ENCODE data around the gene SLC31A1.

SLC31A1 gene

DNA sequence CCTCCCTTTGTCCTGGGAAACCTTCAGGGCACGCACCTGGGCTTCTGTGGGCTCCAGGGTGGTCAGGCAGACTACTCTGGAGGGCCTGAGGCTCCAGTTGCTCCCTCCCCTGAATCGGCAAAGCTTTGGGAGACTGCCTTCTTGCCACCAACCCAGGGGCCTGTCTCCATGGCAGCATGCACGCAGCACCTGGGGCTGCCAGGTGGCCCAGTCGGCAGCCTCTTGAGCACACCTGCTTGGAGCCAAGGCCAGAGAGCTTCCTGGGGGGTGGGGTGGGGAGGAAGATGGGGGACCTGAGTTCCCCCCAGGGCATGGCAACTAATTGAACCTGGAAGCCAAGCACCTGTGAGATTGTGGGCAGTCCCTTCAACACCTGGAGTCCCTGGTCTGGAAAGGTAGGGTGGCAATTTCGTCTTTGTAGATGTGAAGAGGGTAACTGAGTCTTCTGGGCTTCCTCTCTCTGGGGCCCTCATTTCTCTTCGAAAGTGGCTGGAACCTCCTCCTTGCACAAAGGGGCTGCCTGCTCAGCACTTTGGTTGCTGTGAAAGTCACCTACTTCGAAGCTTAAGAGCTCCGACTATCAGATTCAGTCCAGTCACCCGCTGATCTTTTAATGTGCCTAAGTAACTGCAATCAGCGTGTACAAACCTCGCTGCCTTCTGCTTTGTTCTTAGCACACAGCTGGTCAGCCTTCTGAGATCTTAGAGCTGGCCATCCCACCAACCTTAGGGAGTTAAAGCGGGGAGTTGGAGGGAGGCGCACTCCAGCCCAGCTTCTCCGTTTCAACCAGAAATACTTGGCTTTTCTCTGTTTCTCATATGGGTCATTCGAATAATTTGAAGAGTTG is 77.8 kb downstream of the SLC31A1 start:
- no peaks in the 10 kb centered on the region for H3K9me3 ChIP-seq (ENCODE audit: insufficient read depth, low read length)
- H3K79me2 ChIP-seq (ENCODE audit: low read length), result no peaks in the 10 kb centered on the region
- H4K20me1 ChIP-seq (ENCODE audit: insufficient read depth, low read length), result no peaks in the 10 kb centered on the region
- H3K9ac ChIP-seq (ENCODE audit: low read length), result no peak overlapping the region
- peaks cover 3% of the 10 kb centered on the region for H3K36me3 ChIP-seq (replicated peaks; ENCODE audit: low read depth, low read length)
- no peak overlapping the region for H2AFZ ChIP-seq (ENCODE audit: low read depth, low read length)
- H3K27ac ChIP-seq (ENCODE audit: low read length), result no peak overlapping the region
- TF ChIP-seq EZH2phosphoT487 (IDR thresholded peaks at IDR 0.05; ENCODE audit: low read depth), result no peak
- TF ChIP-seq, protein P1, sequence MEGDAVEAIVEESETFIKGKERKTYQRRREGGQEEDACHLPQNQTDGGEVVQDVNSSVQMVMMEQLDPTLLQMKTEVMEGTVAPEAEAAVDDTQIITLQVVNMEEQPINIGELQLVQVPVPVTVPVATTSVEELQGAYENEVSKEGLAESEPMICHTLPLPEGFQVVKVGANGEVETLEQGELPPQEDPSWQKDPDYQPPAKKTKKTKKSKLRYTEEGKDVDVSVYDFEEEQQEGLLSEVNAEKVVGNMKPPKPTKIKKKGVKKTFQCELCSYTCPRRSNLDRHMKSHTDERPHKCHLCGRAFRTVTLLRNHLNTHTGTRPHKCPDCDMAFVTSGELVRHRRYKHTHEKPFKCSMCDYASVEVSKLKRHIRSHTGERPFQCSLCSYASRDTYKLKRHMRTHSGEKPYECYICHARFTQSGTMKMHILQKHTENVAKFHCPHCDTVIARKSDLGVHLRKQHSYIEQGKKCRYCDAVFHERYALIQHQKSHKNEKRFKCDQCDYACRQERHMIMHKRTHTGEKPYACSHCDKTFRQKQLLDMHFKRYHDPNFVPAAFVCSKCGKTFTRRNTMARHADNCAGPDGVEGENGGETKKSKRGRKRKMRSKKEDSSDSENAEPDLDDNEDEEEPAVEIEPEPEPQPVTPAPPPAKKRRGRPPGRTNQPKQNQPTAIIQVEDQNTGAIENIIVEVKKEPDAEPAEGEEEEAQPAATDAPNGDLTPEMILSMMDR (IDR thresholded peaks at IDR 0.05; ENCODE audit: low read depth, low read length), result no peak
- H3K27me3 ChIP-seq (ENCODE audit: low read depth, low read length), result no peaks in the 10 kb centered on the region
- no peak overlapping the region for H3K4me2 ChIP-seq (ENCODE audit: low read length)
- H3K4me3 ChIP-seq (ENCODE audit: low read length), result no peak overlapping the region
- 0 out of 2 replicates have a peak, but pooled peaks cover 2% of the 10 kb centered on the region for H3K4me1 ChIP-seq (ENCODE audit: low read length)

DNA sequence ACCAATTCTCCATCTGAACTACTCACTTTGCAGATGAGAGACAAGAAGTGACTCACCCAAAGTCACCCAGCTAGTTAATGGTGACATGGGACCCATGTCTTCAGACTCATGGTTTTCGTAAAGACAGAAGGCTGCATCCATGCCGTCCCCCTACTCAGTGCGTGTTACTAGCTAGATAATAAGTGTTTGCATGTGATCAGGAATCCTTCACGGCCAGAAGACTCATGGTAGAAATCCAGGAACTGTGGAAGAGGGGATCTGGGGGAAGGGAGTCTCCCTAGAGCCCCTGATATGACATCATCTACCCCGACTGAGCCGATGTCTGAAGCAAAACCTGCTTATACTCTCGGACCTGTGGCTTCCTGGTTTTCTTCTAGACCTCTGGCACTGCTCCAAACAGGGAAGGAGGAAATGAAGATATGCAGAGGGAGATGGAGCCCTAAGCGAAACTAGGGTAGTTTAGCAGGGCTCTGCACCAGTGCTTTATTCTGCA is 78.5 kb downstream of the SLC31A1 start:
- Histone ChIP-seq H3K4me2 (ENCODE audit: low read length) (no peak overlapping the region), H3K9me3 (ENCODE audit: insufficient read depth, low read length) (no peaks in the 10 kb centered on the region), H2AFZ (ENCODE audit: low read depth, low read length) (no peak overlapping the region), H3K9ac (ENCODE audit: low read length) (no peak overlapping the region), H3K36me3 (replicated peaks; ENCODE audit: low read depth, low read length) (peaks cover 3% of the 10 kb centered on the region), H4K20me1 (ENCODE audit: insufficient read depth, low read length) (no peaks in the 10 kb centered on the region), H3K27ac (ENCODE audit: low read length) (no peak overlapping the region), H3K4me1 (ENCODE audit: low read length) (0 out of 2 replicates have a peak, but pooled peaks cover 2% of the 10 kb centered on the region), H3K79me2 (ENCODE audit: low read length) (no peaks in the 10 kb centered on the region), H3K27me3 (ENCODE audit: low read depth, low read length) (no peaks in the 10 kb centered on the region), H3K4me3 (ENCODE audit: low read length) (no peak overlapping the region)
- no peak for TF ChIP-seq EZH2phosphoT487 (IDR thresholded peaks at IDR 0.05; ENCODE audit: low read depth)
- TF ChIP-seq, protein P1 (IDR thresholded peaks at IDR 0.05; ENCODE audit: low read depth, low read length), result no peak

DNA sequence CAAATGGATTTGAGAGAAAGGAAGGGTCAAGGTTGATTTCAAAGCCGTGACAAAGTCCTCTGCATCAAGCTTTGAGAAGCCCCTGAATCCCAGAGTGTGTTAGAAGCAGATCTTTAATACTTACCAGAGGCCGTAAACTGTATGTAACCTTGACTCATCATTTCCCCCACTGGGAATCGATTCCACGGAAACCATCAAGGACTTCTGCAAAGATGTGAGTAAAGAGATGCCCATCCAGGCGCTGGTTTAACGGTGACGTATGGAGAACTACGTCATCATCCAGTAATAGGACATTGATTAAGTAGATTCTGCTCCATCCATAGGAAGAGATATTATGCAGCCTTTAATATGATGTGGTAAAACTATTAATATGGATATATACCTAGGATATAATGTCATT is 80.2 kb downstream of the SLC31A1 start:
- H3K27me3 ChIP-seq (ENCODE audit: low read depth, low read length), result no peaks in the 10 kb centered on the region; the same call in 1 of the 2 replicates
- H3K4me2 ChIP-seq (ENCODE audit: low read length), result no peak overlapping the region
- no peak overlapping the region for H3K9ac ChIP-seq (ENCODE audit: low read length)
- no peaks in the 10 kb centered on the region for H3K9me3 ChIP-seq (ENCODE audit: insufficient read depth, low read length)
- TF ChIP-seq EZH2phosphoT487 (IDR thresholded peaks at IDR 0.05; ENCODE audit: low read depth), result no peak
- TF ChIP-seq, protein P1 (IDR thresholded peaks at IDR 0.05; ENCODE audit: low read depth, low read length), result no peak
- H2AFZ ChIP-seq (ENCODE audit: low read depth, low read length), result no peak overlapping the region
- no peaks in the 10 kb centered on the region for H3K36me3 ChIP-seq (replicated peaks; ENCODE audit: low read depth, low read length)
- no peaks in the 10 kb centered on the region for H4K20me1 ChIP-seq (ENCODE audit: insufficient read depth, low read length)
- no peak overlapping the region for H3K27ac ChIP-seq (ENCODE audit: low read length)
- H3K4me3 ChIP-seq (ENCODE audit: low read length), result no peak overlapping the region
- no peaks in the 10 kb centered on the region for H3K79me2 ChIP-seq (ENCODE audit: low read length)
- 0 out of 2 replicates have a peak, but pooled peaks cover 2% of the 10 kb centered on the region for H3K4me1 ChIP-seq (ENCODE audit: low read length)

DNA sequence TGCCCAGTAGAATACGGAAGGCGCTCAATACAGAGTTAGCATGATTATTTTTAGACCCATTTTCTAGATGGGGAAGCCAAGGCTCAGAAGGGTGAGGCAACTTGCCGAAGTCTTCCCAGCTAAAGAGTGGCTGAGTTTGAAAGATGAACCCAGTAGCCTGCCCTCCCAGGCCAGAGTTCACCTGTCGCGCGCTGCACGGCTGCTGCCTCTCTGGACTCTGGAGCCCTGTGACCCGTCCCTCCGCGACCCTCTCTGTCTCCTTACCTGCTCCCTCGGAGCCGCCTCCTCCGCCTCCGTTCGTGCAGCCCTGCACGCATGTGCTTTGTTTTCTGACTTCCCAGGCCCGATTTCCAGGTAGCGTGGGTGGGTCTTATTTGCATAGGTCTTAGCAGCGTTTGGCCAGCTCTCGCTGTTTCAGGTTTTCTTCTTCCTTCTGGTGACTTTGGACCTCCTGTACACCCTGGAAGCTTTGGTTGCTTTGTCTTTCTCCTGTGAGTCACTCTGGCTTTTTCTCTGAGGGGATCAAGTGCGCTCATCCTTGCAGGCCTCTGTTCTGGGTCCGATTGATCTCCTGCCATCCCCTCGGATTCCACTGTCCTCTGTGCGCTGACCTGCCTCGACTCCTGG is 81.6 kb downstream of the SLC31A1 start, which contains the start of gene RNF183:
TSS of gene RNF183 (minus strand) at position 585 of the 627 bp plus-strand sequence. CDS start 5,192 bp downstream, outside the sequence.
- Histone ChIP-seq H3K36me3 (replicated peaks; ENCODE audit: low read depth, low read length) (no peaks in the 10 kb centered on the region), H3K4me1 (ENCODE audit: low read length) (no peaks in the 10 kb centered on the region), H3K79me2 (ENCODE audit: low read length) (no peaks in the 10 kb centered on the region), H3K9ac (ENCODE audit: low read length) (no peak within 1 kb of the TSS), H3K4me2 (ENCODE audit: low read length) (no peak within 1 kb of the TSS), H4K20me1 (ENCODE audit: insufficient read depth, low read length) (no peaks in the 10 kb centered on the region), H2AFZ (ENCODE audit: low read depth, low read length) (no peak within 1 kb of the TSS), H3K27me3 (ENCODE audit: low read depth, low read length) (no peaks in the 10 kb centered on the region; the same call in 1 of the 2 replicates), H3K27ac (ENCODE audit: low read length) (no peak within 1 kb of the TSS), H3K9me3 (ENCODE audit: insufficient read depth, low read length) (no peaks in the 10 kb centered on the region), H3K4me3 (ENCODE audit: low read length) (no peak within 1 kb of the TSS)
- TF ChIP-seq, protein P1 (IDR thresholded peaks at IDR 0.05; ENCODE audit: low read depth, low read length), result no peak

Data from OCI-LY3 (cell line).